Measurements from ENCODE around the gene TTPAL.
"Not testable (repeated sequence)": the region's sequence is repeated elsewhere in the genome, so short reads cannot be mapped to it uniquely, and the experiment has no call there.

TTPAL gene

GRCh38 chr20:44467289-44467883, 8.3 kb upstream of the TTPAL start:
- DNase-seq (ENCODE audit: low read depth, low spot score) = no peak

- no peak for DNase-seq (ENCODE audit: low read depth, low spot score)
Measured at GRCh38 chr20:44468044-44468782, 7.5 kb upstream of the TTPAL start.

- no peak for DNase-seq (ENCODE audit: low read depth, low spot score)
Measured at GRCh38 chr20:44470327-44470726, 5.3 kb upstream of the TTPAL start.

- no peak for DNase-seq (ENCODE audit: low read depth, low spot score)
Measured at GRCh38 chr20:44471481-44471882, 4.2 kb upstream of the TTPAL start.

GRCh38 chr20:44472283-44472682, 3.4 kb upstream of the TTPAL start:
- DNase-seq (ENCODE audit: low read depth, low spot score) = not testable (repeated sequence)

- DNase-seq (ENCODE audit: low read depth, low spot score) = no peak
Measured at GRCh38 chr20:44475372-44475693, 341 bp upstream of the TTPAL start.

- DNase-seq (ENCODE audit: low read depth, low spot score) = no peak
Measured at GRCh38 chr20:44477151-44477550, 1.5 kb downstream of the TTPAL start.

GRCh38 chr20:44478206-44478605, 2.5 kb downstream of the TTPAL start:
- DNase-seq (ENCODE audit: low read depth, low spot score) = no peak

GRCh38 chr20:44479643-44480042, 4.0 kb downstream of the TTPAL start:
- DNase-seq (ENCODE audit: low read depth, low spot score) = no peak

- no peak for DNase-seq (ENCODE audit: low read depth, low spot score)
Measured at GRCh38 chr20:44480097-44480496, 4.4 kb downstream of the TTPAL start.

GRCh38 chr20:44481719-44482416, 6.2 kb downstream of the TTPAL start:
- DNase-seq (ENCODE audit: low read depth, low spot score) = no peak

- no peak for DNase-seq (ENCODE audit: low read depth, low spot score)
Measured at GRCh38 chr20:44483112-44483511, 7.4 kb downstream of the TTPAL start.

- no peak for DNase-seq (ENCODE audit: low read depth, low spot score)
Measured at GRCh38 chr20:44485078-44485829, 9.6 kb downstream of the TTPAL start.

GRCh38 chr20:44485830-44486198, 10.1 kb downstream of the TTPAL start:
- no peak for DNase-seq (ENCODE audit: low read depth, low spot score)

GRCh38 chr20:44488551-44488950, 12.9 kb downstream of the TTPAL start:
- DNase-seq (ENCODE audit: low read depth, low spot score) = no peak

- DNase-seq (ENCODE audit: low read depth, low spot score) = no peak
Measured at GRCh38 chr20:44489223-44489622, 13.5 kb downstream of the TTPAL start.

- DNase-seq (ENCODE audit: low read depth, low spot score) = no peak
Measured at GRCh38 chr20:44489931-44490330, 14.3 kb downstream of the TTPAL start.

- no peak for DNase-seq (ENCODE audit: low read depth, low spot score)
Measured at GRCh38 chr20:44491635-44492395, 16.1 kb downstream of the TTPAL start.

- no peak for DNase-seq (ENCODE audit: low read depth, low spot score)
Measured at GRCh38 chr20:44494266-44494665, 18.6 kb downstream of the TTPAL start.

GRCh38 chr20:44494681-44495080, 19.0 kb downstream of the TTPAL start:
- no peak for DNase-seq (ENCODE audit: low read depth, low spot score)

- DNase-seq (ENCODE audit: low read depth, low spot score) = no peak
Measured at GRCh38 chr20:44495257-44495656, 19.6 kb downstream of the TTPAL start.
